ENCODE results near the gene SLC2A4RG.
A peak's percentile ranks its signal among the peaks of the same experiment; 100 is the strongest.

SLC2A4RG gene, protein sequence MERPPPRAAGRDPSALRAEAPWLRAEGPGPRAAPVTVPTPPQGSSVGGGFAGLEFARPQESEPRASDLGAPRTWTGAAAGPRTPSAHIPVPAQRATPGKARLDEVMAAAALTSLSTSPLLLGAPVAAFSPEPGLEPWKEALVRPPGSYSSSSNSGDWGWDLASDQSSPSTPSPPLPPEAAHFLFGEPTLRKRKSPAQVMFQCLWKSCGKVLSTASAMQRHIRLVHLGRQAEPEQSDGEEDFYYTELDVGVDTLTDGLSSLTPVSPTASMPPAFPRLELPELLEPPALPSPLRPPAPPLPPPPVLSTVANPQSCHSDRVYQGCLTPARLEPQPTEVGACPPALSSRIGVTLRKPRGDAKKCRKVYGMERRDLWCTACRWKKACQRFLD

DNA sequence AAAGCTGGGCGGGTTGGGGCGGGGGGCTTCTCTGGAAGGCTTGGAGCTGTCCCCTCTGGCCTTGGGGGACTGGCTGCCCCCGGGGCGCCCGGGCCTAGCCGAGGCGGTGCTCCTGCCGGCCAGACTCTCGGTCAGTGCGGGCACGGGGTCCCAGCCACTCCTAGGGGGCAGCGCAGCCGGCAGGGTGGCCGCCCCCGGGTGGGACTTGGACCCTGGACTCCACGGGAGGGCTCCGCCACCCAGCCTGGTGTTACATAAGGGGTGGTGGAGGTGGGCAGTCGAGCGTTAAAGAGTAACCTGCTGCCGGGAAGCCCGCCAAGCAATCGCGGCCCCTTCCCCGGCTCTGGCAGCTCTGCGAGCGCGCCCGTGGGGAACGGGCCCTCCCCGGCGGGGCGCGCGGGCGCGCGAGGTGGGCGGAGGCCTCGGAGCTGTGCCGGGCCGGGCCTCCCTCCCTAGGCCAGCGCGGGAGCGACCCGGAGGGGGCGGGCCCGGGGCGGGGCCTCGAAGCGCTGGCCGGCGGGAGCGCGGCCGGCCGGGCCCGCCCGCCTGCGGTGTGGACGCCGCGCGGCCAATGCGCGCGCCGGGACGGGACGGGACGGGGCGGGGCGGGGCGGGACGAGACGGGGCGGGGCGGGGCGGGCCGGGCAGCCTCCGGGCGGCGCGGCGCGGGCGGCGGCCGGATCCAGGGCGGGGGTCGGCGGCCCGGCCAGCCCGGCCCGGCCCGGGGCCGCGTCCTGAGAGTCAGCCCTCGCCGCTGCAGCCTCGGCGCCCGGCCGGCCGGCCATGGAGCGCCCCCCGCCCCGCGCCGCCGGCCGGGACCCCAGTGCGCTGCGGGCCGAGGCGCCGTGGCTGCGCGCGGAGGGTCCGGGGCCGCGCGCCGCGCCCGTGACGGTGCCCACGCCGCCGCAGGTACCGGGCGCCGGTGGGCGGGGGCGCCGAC is at the start of gene SLC2A4RG:
Gene SLC2A4RG, plus strand, starts transcription at position 647 of the 940 bp plus-strand sequence. Its CDS starts 137 bp downstream, at position 784.
- DNase-seq (ENCODE audit: low read depth), result peak; percentile 70

DNA sequence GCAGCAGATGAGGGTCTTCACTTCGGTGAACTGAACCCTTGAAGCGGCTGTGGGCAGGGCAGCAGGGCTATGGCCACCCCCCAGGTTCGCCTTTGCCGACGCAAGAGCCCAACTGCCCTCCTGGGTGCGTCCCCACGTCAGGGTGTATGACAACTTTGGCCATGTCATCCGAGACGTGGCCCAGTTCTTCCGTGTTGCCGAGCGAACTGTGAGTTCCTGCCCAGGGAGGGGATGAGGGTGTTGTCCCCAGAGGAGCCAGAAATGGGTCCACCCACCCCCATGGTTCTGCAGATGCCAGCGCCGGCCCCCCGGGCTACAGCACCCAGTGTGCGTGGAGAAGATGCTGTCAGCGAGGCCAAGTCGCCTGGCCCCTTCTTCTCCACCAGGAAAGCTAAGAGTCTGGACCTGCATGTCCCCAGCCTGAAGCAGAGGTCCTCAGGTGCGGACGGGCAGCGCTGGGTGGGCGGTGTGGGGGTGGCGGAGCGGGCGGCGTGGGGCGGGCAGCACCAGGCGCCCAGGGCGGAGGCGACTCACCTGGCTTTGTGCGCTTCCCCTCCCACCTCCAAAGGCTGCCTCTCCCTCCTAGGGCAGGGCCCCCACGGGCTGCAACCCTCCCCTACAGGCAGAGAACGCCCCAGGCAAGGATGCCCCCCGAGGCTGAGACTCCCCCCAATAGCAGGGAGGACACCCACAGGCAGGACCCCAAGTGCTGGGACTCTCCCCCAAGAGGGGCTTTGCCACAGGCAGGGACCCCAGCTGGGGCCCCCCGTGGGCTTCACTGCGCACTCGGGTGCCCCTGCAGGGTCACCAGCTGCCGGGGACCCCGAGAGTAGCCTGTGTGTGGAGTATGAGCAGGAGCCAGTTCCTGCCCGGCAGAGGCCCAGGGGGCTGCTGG is 49.3 kb upstream of the SLC2A4RG start:
- DNase-seq (ENCODE audit: low read depth), result no peak

DNA sequence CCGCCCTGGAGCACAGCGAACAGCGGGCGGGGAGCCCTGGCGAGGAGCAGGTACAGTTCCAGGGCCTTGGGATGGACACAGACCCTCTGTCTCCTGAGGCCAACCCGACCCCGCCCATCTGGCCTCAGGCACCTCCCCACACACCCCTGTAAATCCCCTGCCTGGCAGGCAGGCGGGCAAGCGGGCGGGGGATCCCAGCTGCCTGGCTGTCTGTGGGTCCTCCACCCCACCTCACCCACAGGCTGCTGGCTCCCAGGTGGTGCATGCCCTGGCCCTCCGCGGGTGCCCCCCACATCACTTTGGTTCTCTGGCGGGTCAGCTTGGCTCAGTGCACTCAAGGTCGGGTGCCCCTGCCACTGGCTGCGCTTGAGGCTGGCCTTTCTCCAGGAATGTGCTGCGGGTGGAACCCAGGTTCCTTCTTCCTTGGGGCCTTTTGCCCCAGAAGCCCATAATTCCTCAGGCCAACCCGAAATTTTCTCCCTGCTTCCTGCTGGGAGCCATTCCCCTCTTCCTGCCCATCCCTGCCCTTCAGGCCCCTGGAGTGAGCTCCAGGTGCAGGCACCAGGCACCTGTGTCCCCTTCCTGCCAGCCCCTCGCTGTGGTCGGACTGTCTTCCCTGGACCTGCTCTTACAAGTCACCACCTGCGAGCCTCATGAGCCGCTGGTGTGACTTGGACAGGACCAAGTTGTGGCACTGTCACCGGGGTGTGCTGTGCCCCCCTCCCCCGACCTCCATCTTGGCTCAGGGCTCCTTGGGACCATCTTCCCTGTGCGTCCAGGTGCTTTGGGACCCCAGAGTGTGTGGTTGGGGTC is 48.5 kb upstream of the SLC2A4RG start:
- DNase-seq (ENCODE audit: low read depth), result no peak

- no peak for DNase-seq (ENCODE audit: low read depth)
Measured at GRCh38 chr20:63691711-63692435, 47.7 kb upstream of the SLC2A4RG start.

DNA sequence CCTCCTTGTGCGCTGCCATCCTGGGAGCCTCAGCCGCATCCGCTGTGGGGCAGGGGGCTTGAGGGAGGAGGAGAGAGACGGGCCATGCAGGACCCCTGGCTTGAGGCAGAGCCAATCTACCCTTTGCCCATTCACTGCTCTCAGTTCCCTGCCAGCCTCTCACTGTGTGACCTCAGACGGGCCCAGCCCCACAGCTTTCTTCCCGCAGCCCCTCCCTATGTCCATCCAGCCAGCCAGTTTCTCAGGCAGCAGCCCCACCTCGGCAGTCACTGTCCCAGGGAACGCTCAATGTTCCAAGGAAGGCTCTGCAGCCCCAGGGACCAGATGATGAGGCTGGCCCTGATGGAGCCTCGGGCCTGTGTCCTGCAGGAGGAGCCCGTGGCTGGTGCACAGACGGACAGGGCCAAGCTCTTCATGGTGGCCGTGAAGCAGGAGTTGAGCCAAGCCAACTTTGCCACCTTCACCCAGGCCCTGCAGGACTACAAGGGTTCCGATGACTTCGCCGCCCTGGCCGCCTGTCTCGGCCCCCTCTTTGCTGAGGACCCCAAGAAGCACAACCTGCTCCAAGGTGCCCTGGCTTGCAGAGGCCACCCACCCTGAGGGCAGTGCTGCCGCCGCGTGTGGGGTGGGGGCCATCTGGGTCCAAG is 47.0 kb upstream of the SLC2A4RG start:
- DNase-seq (ENCODE audit: low read depth), result no peak

DNA sequence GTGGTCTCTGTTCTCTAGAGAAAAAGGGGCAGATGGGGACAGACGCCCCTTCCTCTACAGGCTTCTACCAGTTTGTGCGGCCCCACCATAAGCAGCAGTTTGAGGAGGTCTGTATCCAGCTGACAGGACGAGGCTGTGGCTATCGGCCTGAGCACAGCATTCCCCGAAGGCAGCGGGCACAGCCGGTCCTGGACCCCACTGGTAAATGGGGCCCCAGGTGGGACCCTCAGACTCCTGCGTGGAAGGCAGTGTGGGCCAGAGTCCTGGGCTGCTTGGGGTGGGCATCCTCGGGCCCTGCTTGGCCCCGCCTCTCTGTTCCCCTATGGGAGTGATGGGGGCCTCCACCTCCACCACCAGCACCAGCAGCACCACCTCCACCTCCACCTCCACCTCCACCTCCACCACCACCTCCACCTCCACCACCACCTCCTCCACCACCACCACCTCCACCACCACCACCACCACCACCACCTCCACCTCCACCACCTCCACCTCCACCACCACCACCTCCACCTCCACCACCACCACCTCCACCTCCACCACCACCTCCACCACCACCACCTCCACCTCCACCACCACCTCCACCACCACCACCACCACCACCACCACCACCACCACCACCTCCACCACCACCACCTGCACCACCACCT is 46.4 kb upstream of the SLC2A4RG start:
- no peak for DNase-seq (ENCODE audit: low read depth)

DNA sequence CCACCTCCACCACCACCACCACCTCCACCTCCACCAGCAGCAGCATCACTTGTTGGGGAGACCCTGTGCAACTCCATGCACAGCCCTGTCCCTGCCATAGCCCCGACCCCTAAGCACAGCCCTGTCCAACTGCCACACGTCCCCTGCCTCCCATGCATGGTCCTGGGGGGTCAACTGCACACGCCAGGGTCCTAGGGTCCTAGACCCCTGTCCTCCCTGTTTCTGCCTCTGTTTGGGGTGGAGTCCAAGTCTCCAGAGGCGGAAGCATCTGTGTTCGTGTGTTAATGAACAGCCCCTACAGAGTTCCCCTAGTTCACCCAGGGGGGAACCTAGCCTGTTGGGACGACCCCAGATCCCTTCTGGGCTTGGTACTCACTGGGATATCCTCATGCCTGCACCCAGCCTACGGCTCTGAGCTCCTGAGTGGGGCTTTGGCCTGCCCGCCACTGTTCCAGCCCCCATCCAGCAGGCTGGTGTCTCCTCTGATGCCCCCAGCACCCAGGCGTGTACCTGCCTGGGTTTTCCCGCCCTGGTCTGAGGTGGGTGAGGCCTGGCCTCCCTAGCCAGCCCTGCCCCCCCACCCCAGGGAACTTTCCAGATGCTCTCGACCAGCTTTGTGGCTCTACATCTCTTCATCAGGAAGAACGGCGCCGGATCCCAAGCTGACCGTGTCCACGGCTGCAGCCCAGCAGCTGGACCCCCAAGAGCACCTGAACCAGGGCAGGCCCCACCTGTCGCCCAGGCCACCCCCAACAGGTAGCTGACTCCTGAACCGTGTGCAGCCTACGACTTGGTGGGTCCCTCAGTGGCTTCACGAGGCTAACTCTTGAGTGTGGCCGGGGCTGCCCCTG is 45.6 kb upstream of the SLC2A4RG start:
- DNase-seq (ENCODE audit: low read depth), result no peak

- no peak for DNase-seq (ENCODE audit: low read depth)
Measured at GRCh38 chr20:63694584-63695423, 44.8 kb upstream of the SLC2A4RG start.

- no peak for DNase-seq (ENCODE audit: low read depth)
Measured at GRCh38 chr20:63695424-63696305, 43.9 kb upstream of the SLC2A4RG start.

GRCh38 chr20:63696306-63696627 is 43.3 kb upstream of the SLC2A4RG start:
- no peak for DNase-seq (ENCODE audit: low read depth)

- DNase-seq (ENCODE audit: low read depth), result no peak
Measured at GRCh38 chr20:63696628-63697356, 42.8 kb upstream of the SLC2A4RG start, which contains the start of gene TNFRSF6B. TSS of gene TNFRSF6B (plus strand) at chr20:63696652. CDS start at chr20:63696768, 116 bp downstream.

GRCh38 chr20:63697357-63697867 is 42.2 kb upstream of the SLC2A4RG start:
- no peak for DNase-seq (ENCODE audit: low read depth)

DNA sequence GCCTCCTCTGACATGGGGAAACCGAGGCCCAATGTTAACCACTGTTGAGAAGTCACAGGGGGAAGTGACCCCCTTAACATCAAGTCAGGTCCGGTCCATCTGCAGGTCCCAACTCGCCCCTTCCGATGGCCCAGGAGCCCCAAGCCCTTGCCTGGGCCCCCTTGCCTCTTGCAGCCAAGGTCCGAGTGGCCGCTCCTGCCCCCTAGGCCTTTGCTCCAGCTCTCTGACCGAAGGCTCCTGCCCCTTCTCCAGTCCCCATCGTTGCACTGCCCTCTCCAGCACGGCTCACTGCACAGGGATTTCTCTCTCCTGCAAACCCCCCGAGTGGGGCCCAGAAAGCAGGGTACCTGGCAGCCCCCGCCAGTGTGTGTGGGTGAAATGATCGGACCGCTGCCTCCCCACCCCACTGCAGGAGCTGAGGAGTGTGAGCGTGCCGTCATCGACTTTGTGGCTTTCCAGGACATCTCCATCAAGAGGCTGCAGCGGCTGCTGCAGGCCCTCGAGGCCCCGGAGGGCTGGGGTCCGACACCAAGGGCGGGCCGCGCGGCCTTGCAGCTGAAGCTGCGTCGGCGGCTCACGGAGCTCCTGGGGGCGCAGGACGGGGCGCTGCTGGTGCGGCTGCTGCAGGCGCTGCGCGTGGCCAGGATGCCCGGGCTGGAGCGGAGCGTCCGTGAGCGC is 41.6 kb upstream of the SLC2A4RG start:
- no peak for DNase-seq (ENCODE audit: low read depth)

DNA sequence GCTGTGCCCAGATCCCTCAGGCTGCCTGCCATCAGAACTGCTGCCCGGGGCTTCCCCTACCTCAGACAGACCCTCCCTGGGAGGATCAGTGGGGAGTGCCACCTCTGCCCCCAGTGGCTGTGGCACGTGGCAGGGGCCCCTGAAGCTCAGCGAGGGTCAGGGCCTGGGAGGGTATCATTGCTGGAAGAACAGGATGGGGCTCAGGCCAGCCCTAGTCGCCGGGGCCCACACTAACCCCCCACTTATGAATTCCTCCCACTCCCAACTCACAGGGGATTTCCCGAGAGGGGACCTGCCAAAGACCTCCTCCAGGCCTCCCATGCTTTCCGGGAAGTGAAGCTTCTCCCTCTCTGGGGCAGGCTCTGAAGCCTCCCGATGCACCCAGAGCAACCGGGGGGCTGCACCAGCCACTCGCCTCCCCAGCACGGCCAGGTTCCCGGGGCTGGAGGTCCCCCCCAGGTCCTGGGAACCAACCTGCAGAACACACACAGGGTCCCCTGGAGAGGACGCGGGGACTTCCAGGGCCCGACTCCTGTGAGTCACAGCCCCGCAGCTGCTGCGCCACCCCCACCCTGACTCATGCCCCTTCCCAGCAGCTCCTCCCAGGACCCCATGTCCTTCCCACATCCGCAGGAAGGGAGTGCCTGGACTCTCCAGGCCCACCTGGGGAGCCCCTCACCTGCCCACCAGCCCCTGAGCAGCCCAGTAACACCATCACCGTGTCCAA is 40.7 kb upstream of the SLC2A4RG start:
- peak; percentile 78 for DNase-seq (ENCODE audit: low read depth)

Data from stromal cell of bone marrow (primary cell).